Activated T-cell treated with anti-CD3 and anti-CD28 coated beads, Interleukin-2, amount 50 U/mL, for 48 hours (primary cell): Measurements from ENCODE around the gene OBP2A.
"Not testable (repeated sequence)": the region's sequence is repeated elsewhere in the genome, so short reads cannot be mapped to it uniquely, and the experiment has no call there.

Experiments used
- DNase-seq, 2 experiments: peaks; one replicate each; pipeline ENCODE4 v3.0.0-alpha.2; 2020

Gene OBP2A

DNA sequence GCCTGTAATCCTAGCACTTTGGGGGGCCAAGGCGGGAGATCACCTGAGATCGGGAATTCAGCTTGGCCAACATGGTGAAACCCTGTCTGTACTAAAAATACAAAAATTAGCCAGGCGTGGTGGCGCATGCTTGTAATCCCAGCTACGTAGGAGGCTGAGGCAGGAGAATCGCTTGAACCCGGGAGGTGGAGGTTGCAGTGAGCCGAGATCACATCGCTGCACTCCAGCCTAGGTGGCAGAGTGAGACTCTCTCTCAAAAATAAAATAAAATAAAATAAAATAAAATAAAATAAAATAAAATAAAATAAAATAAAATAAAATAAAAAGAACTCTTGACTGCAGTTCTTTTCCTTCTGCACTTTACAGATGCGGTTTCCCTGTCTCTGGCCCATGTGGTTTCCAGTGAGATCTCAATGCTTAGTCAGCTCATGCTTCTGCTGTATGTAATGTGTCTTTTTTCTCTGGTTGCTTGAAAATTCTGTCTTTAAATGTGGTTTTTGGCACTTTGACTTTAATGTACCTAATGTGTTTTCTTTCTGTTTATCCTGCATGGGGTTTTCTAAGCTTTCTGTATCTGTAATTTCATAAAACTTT lies 17.0 kb upstream of the OBP2A start:
- DNase-seq: not testable (repeated sequence)

- DNase-seq: no peak
Observed at GRCh38 chr9:135530146-135530545, 15.8 kb upstream of the OBP2A start.

DNA sequence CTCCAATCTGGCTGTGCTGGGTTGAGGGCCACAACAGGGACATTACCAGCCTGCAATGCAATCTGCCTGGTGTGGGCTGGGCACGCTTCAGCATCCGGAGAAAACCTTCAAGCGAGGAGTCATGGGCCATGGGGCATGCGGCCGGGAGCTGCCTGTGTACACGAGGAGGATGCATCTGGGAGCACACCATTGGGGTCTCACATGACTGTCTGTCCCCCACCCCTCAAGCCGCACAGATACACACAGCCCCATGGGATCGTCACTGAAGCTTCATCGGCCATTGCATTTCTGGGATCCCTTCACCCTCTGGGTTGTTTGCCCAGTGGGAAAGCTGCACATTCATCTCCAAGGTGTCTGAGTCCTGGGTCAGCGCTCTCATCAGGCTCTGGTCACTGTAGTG lies 14.8 kb upstream of the OBP2A start:
- DNase-seq: no peak

DNA sequence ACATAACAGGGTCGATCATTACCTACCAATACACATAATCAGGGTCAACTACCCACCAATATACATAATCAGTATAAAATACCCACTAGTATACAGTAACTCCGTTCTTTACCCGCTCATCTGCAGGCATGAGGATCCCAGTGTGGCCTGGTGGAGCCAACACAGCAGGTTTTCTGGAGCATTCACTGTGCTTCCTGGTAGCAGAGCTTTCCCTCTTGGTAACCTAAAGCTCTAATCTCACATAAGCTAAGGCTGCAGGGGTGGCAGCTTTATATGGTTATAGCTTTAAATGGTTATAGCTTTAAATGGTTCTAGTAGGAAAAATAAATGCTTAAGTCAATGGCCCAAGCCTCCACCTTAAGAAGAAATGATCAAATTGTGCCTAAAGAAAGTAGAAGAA lies 12.8 kb upstream of the OBP2A start:
- no peak for DNase-seq

- peak in 1 of 2 experiments; percentile 1 for DNase-seq
Observed at GRCh38 chr9:135533674-135534073, 12.3 kb upstream of the OBP2A start.

DNA sequence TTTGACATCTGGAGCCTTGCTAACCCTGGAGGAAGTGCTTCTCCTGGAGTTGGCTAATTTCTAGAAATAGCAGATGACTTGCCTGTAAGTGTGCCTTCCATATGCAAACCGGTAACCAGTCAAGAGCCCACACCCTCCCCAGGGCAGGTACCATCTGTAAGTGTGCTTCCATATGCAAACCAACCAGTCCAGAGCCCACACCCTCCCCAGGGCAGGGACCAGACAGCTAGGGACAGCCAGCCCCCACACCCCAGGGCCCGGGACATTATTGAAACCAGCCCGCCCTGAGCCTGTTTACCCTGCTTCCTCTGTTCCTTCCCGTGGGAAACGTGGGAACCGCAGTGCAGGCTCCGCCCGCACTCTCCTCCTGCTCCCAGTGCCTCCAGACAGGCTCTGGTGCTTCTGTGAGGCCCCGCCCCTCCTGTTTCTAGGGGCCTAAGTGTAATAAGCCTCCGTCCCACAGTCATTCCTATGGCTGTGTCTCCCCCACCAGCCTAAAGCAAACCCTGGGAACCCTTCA lies 11.7 kb upstream of the OBP2A start:
- not testable (repeated sequence) for DNase-seq

DNA sequence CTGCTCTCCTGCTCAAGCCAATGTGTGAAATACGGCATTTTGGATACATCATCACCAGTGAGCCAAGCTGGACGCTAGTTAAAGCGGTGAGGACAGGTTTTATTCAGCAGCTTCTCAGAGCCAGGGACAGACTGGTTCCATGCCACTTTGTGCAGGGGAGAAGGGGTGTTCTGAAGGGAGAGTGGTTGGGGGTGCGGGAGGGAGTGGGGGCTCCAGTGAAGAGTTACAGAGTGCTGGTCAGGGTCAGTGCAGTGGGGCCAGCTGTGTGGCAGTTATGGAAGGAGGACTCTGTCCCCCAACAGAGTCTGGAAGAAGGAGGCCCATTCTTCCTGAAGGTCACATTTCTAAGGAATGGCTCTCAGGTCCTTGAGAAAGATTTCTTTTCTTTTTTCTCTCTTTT lies 11.1 kb upstream of the OBP2A start:
- not testable (repeated sequence) for DNase-seq

GRCh38 chr9:135535631-135536030 lies 10.3 kb upstream of the OBP2A start:
- DNase-seq: not testable (repeated sequence)

GRCh38 chr9:135536216-135536615 lies 9.7 kb upstream of the OBP2A start:
- DNase-seq: no peak

- not testable (repeated sequence) for DNase-seq
Observed at GRCh38 chr9:135543262-135543894, 2.5 kb upstream of the OBP2A start.

- DNase-seq: no peak
Observed at GRCh38 chr9:135544981-135545635, 818 bp upstream of the OBP2A start.

GRCh38 chr9:135546792-135547617 lies 1.1 kb downstream of the OBP2A start:
- DNase-seq: not testable (repeated sequence)

- DNase-seq: no peak
Observed at GRCh38 chr9:135547756-135548736, 2.1 kb downstream of the OBP2A start.

GRCh38 chr9:135549478-135550343 lies 3.8 kb downstream of the OBP2A start:
- not testable (repeated sequence) for DNase-seq

DNA sequence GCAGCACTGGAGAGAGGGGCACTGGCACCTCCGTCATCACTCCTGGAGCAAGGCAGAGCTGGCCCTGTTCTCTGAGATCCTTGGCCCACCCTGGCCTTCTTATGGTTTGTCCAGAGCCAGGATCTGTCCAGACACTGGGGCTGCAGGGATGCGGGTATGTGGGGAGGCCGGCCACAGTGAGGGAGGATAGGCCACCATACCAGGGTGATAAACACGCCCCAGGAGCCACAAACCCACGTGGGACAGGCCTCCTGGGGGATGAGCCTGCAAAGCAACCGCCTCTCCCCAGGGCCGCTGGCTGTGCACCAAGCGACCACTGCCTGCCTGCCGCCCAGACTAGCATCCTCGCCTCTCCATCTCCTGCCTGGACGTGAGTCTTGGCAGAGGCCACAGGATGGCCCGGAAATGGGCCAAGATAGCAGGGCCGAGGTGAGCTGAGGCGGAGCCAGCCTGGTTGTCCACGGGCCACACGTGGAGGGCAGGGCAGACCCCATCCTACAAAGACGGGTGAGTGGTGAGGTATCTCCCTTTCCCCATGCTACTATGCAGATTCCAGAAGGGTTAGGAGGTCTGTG lies 4.5 kb downstream of the OBP2A start:
- DNase-seq: no peak

GRCh38 chr9:135551031-135551430 lies 5.1 kb downstream of the OBP2A start:
- no peak for DNase-seq

DNA sequence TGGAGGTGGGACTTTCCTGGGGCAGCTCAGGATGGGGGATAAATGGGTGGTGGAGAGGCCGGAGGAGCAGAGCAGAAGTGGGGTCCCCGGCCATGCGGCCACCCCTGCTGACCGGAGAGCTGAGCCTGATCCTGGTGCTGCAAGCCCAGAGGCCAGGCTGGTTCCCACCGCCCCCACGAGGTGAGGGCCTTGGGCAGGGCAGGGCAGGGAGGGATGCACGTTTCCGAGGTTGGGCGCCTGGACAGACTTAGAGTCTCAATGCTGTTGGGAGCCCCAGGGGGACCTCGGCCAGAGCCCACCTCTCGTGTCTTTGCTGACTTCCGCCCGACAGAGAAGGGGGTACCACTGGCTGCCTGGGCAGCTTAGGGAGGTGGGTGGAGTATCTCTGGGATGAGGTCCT lies 5.5 kb downstream of the OBP2A start:
- DNase-seq: no peak

DNA sequence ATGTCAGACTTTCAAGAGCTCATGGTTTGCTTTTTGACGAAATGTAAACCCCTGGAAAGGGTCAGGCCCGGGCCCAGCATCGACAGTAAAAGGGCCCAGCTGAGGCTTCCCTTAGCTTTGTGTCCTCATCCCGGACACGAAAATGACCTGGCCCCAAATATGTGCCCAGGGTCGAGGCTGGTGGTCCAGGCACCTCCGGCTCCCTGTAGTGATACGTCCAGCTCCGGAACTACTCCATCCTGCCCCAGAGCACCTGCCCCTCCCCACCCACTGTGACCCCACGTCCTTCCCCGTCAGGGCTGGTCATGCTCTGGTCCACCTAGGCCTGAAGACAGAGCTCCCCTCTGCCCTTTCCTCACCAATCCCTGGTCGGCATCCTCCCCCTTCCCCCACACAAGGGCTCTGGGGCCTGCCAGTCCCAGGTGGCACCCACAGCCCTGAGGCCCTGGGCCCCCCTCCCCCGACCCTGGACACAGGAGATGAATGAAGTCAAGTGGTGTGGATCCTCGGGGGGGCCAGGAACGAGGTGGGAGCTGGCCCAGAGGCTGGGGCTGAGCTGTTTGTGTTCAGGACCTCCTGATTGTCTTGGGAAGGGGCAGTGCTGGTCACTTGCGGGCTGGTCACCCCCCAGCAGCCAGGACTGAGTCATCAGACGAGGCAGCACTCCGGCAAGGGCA lies 6.2 kb downstream of the OBP2A start:
- no peak for DNase-seq

DNA sequence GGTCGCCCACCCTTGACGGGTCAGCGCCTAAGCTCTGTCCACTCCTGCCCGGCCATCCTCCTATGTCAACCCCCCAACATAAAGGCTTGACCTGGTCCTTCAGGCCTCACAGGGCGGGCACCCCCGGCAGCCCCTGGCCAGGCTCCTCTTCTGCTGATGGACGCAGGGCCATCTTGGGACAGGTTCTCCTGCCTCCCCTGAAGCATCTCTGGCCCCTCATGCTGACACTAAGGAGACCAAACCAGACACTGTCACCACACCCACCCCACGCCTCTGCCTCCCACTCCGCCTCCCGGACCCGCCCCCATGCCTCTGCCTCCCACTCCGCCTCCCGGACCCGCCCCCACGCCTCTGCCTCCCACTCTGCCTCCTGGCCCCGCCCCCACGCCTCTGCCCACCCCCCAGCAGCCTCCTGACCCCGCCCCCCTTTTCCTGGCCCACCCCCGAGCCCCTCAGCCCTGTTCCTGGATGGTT lies 6.8 kb downstream of the OBP2A start:
- no peak for DNase-seq

DNA sequence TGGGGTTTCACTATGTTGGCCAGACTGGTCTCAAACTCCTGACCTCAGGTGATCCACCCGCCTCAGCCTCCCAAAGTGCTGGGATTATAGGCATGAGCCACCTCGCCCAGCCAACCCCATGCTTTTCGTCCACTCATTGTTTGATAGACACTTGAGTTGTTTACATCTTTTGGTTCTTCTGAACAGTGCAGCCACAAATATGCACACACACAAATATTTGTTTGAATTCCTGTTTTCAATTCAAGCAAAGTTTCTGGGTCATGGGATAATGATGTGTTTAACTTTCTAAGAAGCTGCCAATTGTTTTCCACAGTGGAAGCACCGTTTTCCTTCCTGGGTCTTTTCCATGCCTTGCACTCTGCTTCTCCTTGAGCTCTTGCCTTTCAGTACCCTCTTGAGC lies 8.8 kb downstream of the OBP2A start:
- DNase-seq: no peak
